ENCODE results near the gene PRG3.
"Not testable (repeated sequence)": the region's sequence is repeated elsewhere in the genome, so short reads cannot be mapped to it uniquely, and the experiment has no call there.

Gene PRG3

DNA sequence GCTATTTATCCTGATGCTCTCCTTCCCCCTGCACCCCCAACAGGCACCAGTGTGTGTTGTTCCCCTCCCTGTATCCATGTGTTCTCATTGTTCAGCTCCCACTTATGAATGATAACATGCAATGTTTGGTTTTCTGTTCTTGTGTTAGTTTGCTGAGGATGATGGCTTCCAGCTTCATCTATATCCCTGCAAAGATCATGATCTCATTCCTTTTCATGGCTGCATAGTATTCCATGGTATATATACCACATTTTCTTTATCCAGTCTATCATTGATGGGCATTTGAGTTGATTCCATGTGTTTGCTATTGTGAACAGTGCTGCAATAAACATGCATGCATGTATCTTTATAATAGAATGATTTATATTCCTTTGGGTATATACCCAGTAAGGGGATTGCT is 19.5 kb downstream of the PRG3 start:
- in situ Hi-C loops (cut with MboI; ENCODE audit: low sequenced_read_pairs), result not testable (repeated sequence)

DNA sequence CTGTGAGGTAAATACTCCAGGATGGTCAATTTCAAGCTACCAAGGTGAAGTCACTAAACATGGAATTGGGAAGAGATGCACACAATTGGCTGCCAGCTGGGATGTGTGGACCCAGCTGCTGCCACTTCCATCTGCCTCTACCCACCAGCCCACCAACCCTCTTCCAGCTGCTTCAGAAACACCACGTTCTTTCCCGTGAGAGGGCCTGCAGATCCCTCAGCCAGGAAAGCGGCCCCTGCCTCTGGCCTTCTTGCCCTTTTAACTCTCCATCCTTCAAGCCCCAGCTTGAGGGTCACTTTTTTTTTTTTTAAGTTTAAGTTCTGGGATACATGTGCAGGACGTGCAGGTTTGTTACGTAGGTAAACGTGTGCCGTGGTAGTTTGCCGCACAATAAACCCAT is 20.0 kb downstream of the PRG3 start:
- in situ Hi-C loops (cut with MboI; ENCODE audit: low sequenced_read_pairs), result no loop called here

- in situ Hi-C loops (cut with MboI; ENCODE audit: low sequenced_read_pairs), result no loop called here
These were observed 20.9 kb downstream of the PRG3 start for GRCh38 chr11:57359896-57360690.

- in situ Hi-C loops (cut with MboI; ENCODE audit: low sequenced_read_pairs), result no loop called here
These were observed 21.6 kb downstream of the PRG3 start for GRCh38 chr11:57359396-57359795.

DNA sequence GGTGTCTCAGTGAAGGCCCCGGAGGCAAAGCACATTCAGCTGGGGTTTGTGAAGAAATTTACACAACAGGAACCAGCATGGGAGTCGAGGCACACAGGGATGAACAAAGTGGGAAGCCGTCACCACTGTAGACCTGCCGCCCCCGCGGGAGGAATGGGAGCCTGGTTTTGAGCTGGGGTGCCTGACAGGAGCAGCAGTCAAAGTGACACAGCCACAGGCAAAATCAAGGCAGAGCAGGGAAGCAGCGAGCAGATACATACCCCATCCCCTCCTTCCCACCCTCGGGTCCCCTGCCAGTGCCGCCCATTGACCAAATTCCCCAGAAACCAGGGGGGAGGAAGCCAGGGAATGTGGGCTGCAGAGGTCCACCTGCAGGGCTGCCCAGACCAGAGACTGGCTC is 22.0 kb downstream of the PRG3 start:
- in situ Hi-C loops (cut with MboI; ENCODE audit: low sequenced_read_pairs), result no loop called here

DNA sequence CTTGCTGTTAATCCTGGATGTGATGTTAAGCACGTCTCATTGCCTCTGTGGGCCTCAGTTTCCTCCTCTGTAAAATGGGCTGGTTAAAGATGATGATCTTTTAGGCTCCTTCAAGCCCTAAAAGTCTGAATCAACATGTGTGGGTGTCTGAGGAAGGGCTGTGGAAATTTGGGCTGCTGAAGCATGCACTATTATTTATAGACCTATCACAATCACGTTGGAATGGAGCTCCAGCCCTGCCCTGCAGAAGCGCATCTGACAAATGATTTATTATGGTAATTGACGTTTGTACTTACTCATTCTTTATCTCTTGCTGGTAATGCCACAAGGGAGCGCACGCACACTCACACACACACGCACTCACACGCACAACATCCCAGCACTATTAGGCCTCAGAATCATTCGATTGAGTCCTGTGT is 22.4 kb downstream of the PRG3 start:
- in situ Hi-C loops (cut with MboI; ENCODE audit: low sequenced_read_pairs), result no loop called here

- in situ Hi-C loops (cut with MboI; ENCODE audit: low sequenced_read_pairs), result no loop called here
These were observed 23.1 kb downstream of the PRG3 start for GRCh38 chr11:57357856-57358255.

DNA sequence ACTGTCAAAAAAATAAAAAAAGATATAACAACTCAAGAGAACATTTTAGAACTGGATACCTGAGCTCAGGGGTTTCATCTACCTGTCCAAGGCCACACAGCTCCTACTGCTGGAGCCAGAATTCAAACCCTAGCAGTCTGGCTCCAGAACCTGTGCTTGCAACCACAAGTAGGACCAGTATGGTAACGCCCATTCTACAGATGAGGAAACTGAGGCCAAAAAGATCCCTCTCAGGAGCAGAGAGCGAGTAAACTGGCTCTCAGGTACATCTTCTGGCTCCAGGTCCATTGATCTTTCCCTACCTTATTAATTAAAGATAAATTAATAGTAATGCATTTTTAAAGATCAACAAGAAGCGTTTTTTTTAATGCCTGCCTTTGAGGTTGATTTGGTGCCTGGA is 23.6 kb downstream of the PRG3 start:
- in situ Hi-C loops (cut with MboI; ENCODE audit: low sequenced_read_pairs), result no loop called here

DNA sequence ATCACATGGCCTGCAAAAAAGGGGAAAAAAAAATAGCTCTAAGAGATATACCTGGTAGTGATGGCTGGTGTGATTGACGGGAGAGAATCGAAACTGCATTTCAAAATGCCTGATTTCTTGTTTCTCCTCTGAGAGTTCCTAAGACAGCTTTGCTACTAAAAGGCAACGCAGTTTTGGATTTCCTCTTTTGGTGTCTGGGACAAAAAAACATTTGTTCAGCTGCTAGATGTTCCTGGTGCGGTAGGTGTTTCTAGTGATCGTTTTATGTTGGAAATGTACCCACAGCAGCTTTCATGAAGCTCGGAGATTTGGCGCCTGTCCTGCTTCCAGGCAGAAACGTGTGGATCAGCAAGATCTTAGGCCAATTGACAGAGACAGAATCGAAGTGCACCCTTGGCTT is 24.7 kb downstream of the PRG3 start:
- in situ Hi-C loops (cut with MboI; ENCODE audit: low sequenced_read_pairs), result no loop called here

DNA sequence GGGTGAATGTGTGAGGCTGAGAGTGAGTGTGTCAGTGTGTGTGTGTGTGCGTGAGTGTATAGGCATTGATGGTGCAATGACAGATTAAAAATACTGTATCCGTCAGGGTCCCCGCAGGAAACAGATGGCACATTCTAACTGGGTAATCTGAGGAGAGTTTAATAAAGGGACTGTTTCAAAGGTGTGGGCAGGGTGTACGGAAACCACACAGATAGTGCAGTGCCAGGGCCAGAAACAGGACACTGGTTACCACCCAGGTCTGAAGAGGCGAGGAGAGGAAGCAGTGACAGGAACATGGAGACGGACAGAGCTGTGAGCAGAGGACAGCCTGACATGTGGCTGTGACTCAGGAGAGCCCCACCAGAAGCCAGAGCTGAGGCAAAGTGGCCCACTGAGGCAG is 26.3 kb downstream of the PRG3 start:
- in situ Hi-C loops (cut with MboI; ENCODE audit: low sequenced_read_pairs), result no loop called here

GRCh38 chr11:57353852-57354251 is 27.1 kb downstream of the PRG3 start:
- in situ Hi-C loops (cut with MboI; ENCODE audit: low sequenced_read_pairs), result no loop called here

- in situ Hi-C loops (cut with MboI; ENCODE audit: low sequenced_read_pairs), result no loop called here
These were observed 27.5 kb downstream of the PRG3 start for GRCh38 chr11:57353446-57353845.

DNA sequence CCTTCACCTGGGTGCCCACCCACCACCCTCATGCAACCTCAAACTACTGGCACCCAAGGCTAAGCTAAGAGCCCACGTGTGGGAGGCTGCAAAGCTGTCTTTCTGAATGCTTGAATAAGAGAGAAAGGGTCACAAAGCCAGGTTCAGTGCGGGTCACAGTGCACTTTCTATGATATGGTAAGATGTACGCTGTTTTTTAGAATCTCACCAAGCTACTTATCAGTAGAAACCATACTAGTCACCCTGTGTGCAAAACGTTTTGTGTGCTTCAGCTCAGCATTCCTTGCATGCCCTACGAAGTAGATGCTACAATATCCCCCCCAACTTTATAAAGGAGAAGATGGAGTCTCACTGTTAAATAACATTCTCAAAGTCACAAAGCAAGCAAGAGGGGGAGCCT is 27.9 kb downstream of the PRG3 start:
- in situ Hi-C loops (cut with MboI; ENCODE audit: low sequenced_read_pairs), result no loop called here

DNA sequence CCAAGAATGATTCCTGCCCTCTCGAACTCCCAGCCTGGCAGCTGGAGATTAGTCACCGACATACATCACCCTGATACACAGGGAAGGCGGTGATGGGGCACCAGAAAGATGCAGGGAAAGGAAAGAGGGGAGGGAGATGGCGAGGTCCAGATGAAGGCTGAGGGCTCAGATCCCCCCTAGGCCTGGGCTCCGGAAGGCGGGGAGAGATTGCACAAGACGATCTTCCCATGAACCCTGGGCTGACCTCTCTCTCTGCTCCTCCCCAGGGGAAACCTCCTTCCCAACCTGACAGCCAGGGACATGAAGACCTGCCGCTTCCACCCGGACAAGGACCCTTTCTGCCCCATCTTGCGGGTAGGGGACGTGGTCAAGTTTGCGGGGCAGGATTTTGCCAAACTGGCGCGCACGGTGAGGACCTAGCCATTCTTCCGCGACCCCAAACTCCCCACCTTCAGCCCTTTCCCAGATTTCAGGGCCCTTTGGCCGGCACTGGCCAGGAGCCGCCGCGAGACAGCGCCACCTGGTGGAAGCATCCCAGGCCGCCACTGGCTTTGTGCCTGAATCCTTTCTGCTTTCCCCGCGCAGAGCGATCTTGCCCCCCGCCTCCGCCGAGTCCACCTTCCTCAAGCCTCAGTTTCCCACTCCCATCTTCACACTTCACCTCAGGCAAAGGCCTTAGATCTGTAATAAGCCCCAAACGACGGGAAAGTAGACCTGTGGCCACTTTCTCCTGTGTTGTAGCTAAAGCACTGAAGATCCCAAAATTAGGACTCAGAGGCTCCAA is 31.3 kb downstream of the PRG3 start:
- in situ Hi-C loops (cut with MboI; ENCODE audit: low sequenced_read_pairs), result no loop called here

- in situ Hi-C loops (cut with MboI; ENCODE audit: low sequenced_read_pairs), result no loop called here
These were observed 32.2 kb downstream of the PRG3 start for GRCh38 chr11:57348636-57349313.

DNA sequence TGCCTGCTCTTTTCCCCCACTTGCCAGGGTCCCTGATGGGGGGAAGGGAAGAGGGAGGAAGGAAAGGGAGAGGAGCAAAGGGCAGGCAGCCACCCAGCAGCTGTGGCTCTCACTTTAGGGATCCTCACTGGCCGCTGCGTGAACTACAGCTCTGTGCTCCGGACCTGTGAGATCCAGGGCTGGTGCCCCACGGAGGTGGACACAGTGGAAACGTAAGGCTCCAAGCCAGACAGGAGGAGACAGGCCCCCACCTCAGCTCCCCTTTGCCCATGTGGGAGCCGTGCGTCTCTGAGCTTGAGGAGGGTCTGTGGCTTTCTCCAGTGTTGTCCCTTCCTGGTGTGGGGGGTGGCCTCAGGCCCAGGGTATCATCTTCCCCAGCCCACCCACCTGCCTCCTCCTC is 32.9 kb downstream of the PRG3 start:
- in situ Hi-C loops (cut with MboI; ENCODE audit: low sequenced_read_pairs), result no loop called here

DNA sequence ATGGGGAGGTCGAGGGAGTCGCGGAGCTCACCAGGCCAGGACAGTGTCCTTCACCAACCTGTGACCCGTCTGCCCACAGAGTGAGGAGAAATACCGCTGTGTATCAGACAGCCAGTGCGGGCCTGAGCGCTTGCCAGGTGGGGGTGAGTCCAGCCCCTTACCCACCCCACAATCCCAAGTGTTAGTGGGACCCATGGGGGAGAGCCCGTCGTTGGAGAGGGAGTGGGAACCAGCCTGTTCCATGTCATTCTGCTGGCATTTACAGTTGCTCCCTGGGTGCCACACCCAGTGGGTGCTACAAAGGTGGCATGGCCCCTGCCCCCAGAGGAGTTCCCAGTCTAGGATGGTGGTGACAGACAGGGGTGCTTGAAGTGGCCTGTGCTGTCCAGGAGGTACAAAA is 33.6 kb downstream of the PRG3 start:
- in situ Hi-C loops (cut with MboI; ENCODE audit: low sequenced_read_pairs), result no loop called here

GRCh38 chr11:57345555-57346211 is 35.3 kb downstream of the PRG3 start:
- in situ Hi-C loops (cut with MboI; ENCODE audit: low sequenced_read_pairs), result no loop called here

- in situ Hi-C loops (cut with MboI; ENCODE audit: low sequenced_read_pairs), result no loop called here
These were observed 36.1 kb downstream of the PRG3 start for GRCh38 chr11:57344826-57345225.

DNA sequence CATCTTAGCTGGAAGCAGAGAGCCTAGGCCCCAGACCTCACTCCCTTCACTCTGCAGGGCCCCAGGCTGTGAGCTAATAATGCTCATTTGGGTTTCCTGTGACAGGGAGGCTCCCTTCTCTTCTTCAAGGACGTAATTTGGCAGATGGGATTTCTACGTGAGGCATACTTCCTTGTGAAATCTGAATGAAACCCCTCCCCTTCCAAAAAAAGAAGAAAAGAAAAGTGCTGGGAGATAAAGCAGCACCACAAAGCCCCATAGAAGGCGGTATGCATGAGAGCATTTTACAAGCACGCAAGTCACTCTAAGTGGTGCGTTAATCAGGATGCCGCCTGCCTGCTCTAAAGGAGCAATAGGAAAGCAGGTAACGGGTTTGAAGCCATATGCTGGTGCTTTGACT is 37.1 kb downstream of the PRG3 start:
- in situ Hi-C loops (cut with MboI; ENCODE audit: low sequenced_read_pairs), result no loop called here

DNA sequence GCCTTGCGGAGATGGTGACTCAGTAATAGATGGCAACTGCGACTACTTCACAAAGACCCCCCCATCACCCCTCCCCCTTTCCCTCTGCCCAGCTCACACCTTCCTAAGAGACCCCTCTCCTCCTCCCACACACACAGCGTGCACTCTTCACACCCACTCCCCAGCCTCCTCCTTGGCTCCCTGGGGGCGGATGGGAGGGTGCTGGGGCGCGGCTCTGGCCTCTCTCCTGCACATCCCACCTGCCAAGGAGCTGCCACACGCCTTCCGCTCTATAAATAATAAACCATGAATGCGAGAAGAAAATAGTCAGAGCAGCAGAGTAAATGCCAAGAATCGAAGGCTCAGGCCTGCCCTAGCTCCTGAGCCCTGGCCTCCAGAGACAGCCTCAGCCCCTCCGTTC is 38.2 kb downstream of the PRG3 start:
- in situ Hi-C loops (cut with MboI; ENCODE audit: low sequenced_read_pairs), result no loop called here
